HFFc6 (cell line): ENCODE measurements around the gene TRAPPC10. TPM values are rescaled to one million over a fixed set of nuclear protein-coding genes. Genes with fewer than 3 reads are reported as not detected.

Experiments used
- DNase-seq: peaks from one replicate; pipeline ENCODE4 v3.0.0-alpha.2; 2018
- H3K27ac Mint-ChIP-seq: 2 replicates; pipeline ENCODE4 v1.8.0; 2020; ENCODE audit warnings: mild to moderate bottlenecking, mixed read lengths
- H3K27me3 Mint-ChIP-seq: 2 replicates; pipeline ENCODE4 v1.8.0; 2021; ENCODE audit warnings: mild to moderate bottlenecking, moderate library complexity, mixed read lengths; ENCODE audit not compliant: insufficient read depth
- H3K36me3 Mint-ChIP-seq: 2 replicates; pipeline ENCODE4 v1.8.0; 2021; ENCODE audit warnings: low read depth, mixed read lengths
- H3K4me1 Mint-ChIP-seq: 2 replicates; pipeline ENCODE4 v1.8.0; 2020; ENCODE audit warnings: low read depth, mixed read lengths
- H3K4me3 Mint-ChIP-seq: 2 replicates; pipeline ENCODE4 v1.8.0; 2020; ENCODE audit warnings: mild to moderate bottlenecking, moderate library complexity, mixed read lengths
- H3K9me3 Mint-ChIP-seq: 2 replicates; pipeline ENCODE4 v1.8.0; 2020; ENCODE audit warnings: mild to moderate bottlenecking, mixed read lengths
- CTCF ChIP-seq: fragments of 200-600 bp; sonication (generic); IDR thresholded peaks from 2 replicates; pipeline ENCODE4 v1.5.0; 2021; ENCODE audit warnings: antibody characterized with exemption, mild to moderate bottlenecking
- total RNA-seq, 6 experiments: library from RNA; stranded (reverse); fragmentation: NEBNext Ultra II Directional; extraction: Animal tissue kit (Norgen Biotek cat#: 25700); gene quantifications; 2 replicates in 1 of 6; 3 replicates in 5 of 6; pipeline ENCODE4 v1.2.3, GENCODE V29; 2021

TRAPPC10 gene
- total RNA-seq, 6 experiments from 2014 or later, result 24.1 to 29.4 (median 27.7) TPM

DNA sequence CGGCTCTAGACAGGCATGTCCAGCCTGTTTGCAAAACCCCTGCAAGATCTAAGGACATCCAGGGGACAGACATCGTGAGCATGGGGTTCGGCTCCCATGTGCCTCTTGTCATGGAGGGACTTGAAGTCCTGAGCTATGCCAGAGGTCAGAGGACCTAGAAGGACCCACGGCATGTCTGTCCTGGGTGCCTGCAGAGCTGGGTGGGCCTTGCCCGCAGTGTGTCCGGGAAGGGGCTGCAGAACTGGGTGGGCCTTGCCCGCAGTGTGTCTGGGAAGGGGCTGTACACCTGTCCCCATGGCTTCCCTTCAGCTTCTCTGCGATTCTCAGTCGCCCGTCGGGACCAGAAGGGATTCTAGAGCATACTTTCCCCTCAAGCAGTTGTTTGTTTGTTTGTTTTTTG, 20.0 kb upstream of the TRAPPC10 start:
- DNase-seq, result no peak
- Mint-ChIP-seq H3K36me3 (0 out of 2 replicates have a peak, but pooled peaks cover 4% of the 10 kb centered on the region), H3K4me3 (no peak overlapping the region), H3K27ac (no peak overlapping the region), H3K27me3 (no peaks in the 10 kb centered on the region), H3K4me1 (no peaks in the 10 kb centered on the region), H3K9me3 (peaks cover 14% of the 10 kb centered on the region)
- no peak for TF ChIP-seq CTCF

DNA sequence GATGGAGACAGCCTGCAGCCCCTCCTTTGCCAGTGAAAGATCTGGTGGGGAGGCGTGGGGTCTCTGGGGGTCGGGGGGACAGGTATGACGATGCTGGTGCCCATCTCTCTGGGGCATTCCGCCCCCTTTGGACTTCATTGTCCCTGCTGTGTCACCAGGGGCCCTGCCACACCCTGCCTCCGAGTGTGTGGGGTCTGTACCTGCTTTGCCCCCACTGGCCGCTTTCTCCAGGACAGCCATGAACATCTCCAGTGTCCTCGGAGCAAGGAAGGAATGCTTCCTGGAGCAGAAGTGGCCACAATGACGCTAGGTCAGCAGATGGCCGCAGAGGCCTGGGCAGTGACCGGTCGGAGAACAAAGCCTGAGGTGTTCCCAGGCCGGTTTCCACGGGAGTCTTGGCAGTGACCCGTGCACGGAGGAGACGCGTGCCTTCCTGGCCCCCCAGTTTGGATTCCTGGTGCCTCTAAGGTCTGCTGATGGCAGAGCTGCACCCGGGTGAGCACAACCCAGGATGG, 18.6 kb upstream of the TRAPPC10 start:
- Mint-ChIP-seq H3K36me3 (0 out of 2 replicates have a peak, but pooled peaks cover 4% of the 10 kb centered on the region), H3K27me3 (peaks cover 5% of the 10 kb centered on the region), H3K4me1 (peaks cover 4% of the 10 kb centered on the region; the same call in 1 of the 2 replicates), H3K4me3 (no peak overlapping the region), H3K27ac (no peak overlapping the region), H3K9me3 (peaks cover 14% of the 10 kb centered on the region)
- DNase-seq, result no peak
- TF ChIP-seq CTCF, result no peak

- DNase-seq, result no peak
- peaks cover 4% of the 10 kb centered on the region; the same call in 1 of the 2 replicates for H3K4me1 Mint-ChIP-seq
- H3K27me3 Mint-ChIP-seq, result peaks cover 5% of the 10 kb centered on the region
- no peak overlapping the region for H3K27ac Mint-ChIP-seq
- peaks cover 14% of the 10 kb centered on the region for H3K9me3 Mint-ChIP-seq
- H3K4me3 Mint-ChIP-seq, result no peak overlapping the region
- H3K36me3 Mint-ChIP-seq, result 0 out of 2 replicates have a peak, but pooled peaks cover 4% of the 10 kb centered on the region
- TF ChIP-seq CTCF, result no peak
Measured at GRCh38 chr21:43994085-43994484, 18.0 kb upstream of the TRAPPC10 start.

DNA sequence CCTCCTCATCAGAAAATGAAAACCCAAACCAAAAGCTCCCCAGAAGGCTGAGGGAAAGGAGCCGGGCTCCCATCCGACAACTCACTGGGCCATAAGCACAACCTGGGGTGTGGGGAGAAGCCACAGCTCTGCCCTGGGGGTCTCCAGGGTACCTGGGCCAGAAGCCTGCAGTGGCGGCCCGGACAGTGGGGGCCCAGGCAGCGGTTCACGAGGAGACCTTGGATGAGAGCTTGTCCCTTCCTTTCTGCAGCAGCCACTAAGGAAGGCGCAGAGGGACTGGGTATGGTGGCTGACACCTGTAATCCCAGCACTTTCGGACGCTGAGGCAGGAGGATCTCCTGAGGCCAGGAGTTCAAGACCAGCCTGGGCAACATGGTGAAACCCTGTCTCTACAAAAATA, 17.5 kb upstream of the TRAPPC10 start:
- no peak for DNase-seq
- Mint-ChIP-seq H3K4me1 (peaks cover 4% of the 10 kb centered on the region; the same call in 1 of the 2 replicates), H3K36me3 (0 out of 2 replicates have a peak, but pooled peaks cover 4% of the 10 kb centered on the region), H3K27me3 (peaks cover 5% of the 10 kb centered on the region), H3K9me3 (peaks cover 14% of the 10 kb centered on the region), H3K4me3 (no peak overlapping the region), H3K27ac (no peak overlapping the region)
- no peak for TF ChIP-seq CTCF

- peaks cover 14% of the 10 kb centered on the region for H3K9me3 Mint-ChIP-seq
- no peak overlapping the region for H3K4me3 Mint-ChIP-seq
- no peak for TF ChIP-seq CTCF
- H3K36me3 Mint-ChIP-seq, result 0 out of 2 replicates have a peak, but pooled peaks cover 4% of the 10 kb centered on the region
- H3K27ac Mint-ChIP-seq, result no peak overlapping the region
- peaks cover 5% of the 10 kb centered on the region for H3K27me3 Mint-ChIP-seq
- DNase-seq, result no peak
- H3K4me1 Mint-ChIP-seq, result peaks cover 4% of the 10 kb centered on the region; the same call in 1 of the 2 replicates
Measured at GRCh38 chr21:43995521-43996105, 16.5 kb upstream of the TRAPPC10 start.
